ENCODE results near the gene VRK2. TPM values are rescaled to one million over a fixed set of nuclear protein-coding genes. Genes with fewer than 3 reads are reported as not detected.
A peak's percentile ranks its signal among the peaks of the same experiment; 100 is the strongest.
"Not testable (repeated sequence)": the region's sequence is repeated elsewhere in the genome, so short reads cannot be mapped to it uniquely, and the experiment has no call there.

VRK2 gene
- total RNA-seq, 1 donor from 2014 or later = 27.3 TPM

GRCh38 chr2:58138396-58139030 is 91.9 kb downstream of the VRK2 start:
- Histone ChIP-seq H3K4me3 (ENCODE audit: low read depth, low read length) (no peak overlapping the region), H3K36me3 (ENCODE audit: control insufficient read depth, insufficient read depth, low read length) (no peaks in the 10 kb centered on the region), H3K27me3 (ENCODE audit: control insufficient read depth, insufficient read depth, low read length) (no peaks in the 10 kb centered on the region)
- no peak for TF ChIP-seq CTCF (IDR thresholded peaks at IDR 0.05; ENCODE audit: insufficient read depth, low read length, poor library complexity, severe bottlenecking)
- no peak for DNase-seq (ENCODE audit: low read depth)

- Histone ChIP-seq H3K36me3 (ENCODE audit: control insufficient read depth, insufficient read depth, low read length) (no peaks in the 10 kb centered on the region), H3K4me3 (ENCODE audit: low read depth, low read length) (no peak overlapping the region), H3K27me3 (ENCODE audit: control insufficient read depth, insufficient read depth, low read length) (no peaks in the 10 kb centered on the region)
- TF ChIP-seq CTCF (IDR thresholded peaks at IDR 0.05; ENCODE audit: insufficient read depth, low read length, poor library complexity, severe bottlenecking) = no peak
- DNase-seq (ENCODE audit: low read depth) = no peak
Observed at GRCh38 chr2:58140508-58141072, 94.0 kb downstream of the VRK2 start.

DNA sequence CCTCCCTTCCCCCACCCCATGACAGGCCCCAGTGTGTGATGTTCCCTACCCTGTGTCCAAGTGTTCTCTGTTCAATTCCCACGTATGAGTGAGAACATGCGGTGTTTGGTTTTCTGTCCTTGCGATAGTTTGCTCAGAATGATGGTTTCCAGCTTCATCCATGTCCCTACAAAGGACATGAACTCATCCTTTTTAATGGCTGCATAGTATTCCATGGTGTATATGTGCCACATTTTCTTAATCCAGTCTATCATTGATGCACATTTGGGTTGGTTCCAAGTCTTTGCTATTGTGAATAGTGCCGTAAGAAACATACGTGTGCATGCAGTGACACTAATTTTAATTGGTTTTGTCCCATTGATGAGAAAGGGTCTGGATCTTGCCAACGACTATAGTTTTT is 99.2 kb downstream of the VRK2 start:
- not testable (repeated sequence) for H3K4me3 ChIP-seq (ENCODE audit: low read depth, low read length); H3K36me3 ChIP-seq (ENCODE audit: control insufficient read depth, insufficient read depth, low read length); DNase-seq (ENCODE audit: low read depth); H3K27me3 ChIP-seq (ENCODE audit: control insufficient read depth, insufficient read depth, low read length)

GRCh38 chr2:58146707-58147106 is 100.1 kb downstream of the VRK2 start:
- peak; percentile 29 for DNase-seq (ENCODE audit: low read depth)
- no peaks in the 10 kb centered on the region for H3K36me3 ChIP-seq (ENCODE audit: control insufficient read depth, insufficient read depth, low read length)
- H3K4me3 ChIP-seq (ENCODE audit: low read depth, low read length) = no peak overlapping the region
- TF ChIP-seq CTCF (IDR thresholded peaks at IDR 0.05; ENCODE audit: insufficient read depth, low read length, poor library complexity, severe bottlenecking) = no peak
- no peaks in the 10 kb centered on the region for H3K27me3 ChIP-seq (ENCODE audit: control insufficient read depth, insufficient read depth, low read length)

GRCh38 chr2:58155160-58155778 is 108.7 kb downstream of the VRK2 start:
- no peak for TF ChIP-seq CTCF (IDR thresholded peaks at IDR 0.05; ENCODE audit: insufficient read depth, low read length, poor library complexity, severe bottlenecking)
- Histone ChIP-seq H3K36me3 (ENCODE audit: control insufficient read depth, insufficient read depth, low read length) (no peaks in the 10 kb centered on the region), H3K27me3 (ENCODE audit: control insufficient read depth, insufficient read depth, low read length) (no peaks in the 10 kb centered on the region), H3K4me3 (ENCODE audit: low read depth, low read length) (no peak overlapping the region)
- no peak for DNase-seq (ENCODE audit: low read depth)

- no peaks in the 10 kb centered on the region for H3K27me3 ChIP-seq (ENCODE audit: control insufficient read depth, insufficient read depth, low read length)
Observed at GRCh38 chr2:58156780-58157179, 110.2 kb downstream of the VRK2 start.

More at GRCh38 chr2:58156780-58157179, 110.2 kb downstream of the VRK2 start:
- DNase-seq (ENCODE audit: low read depth) = no peak
- no peaks in the 10 kb centered on the region for H3K36me3 ChIP-seq (ENCODE audit: control insufficient read depth, insufficient read depth, low read length)
- TF ChIP-seq CTCF (IDR thresholded peaks at IDR 0.05; ENCODE audit: insufficient read depth, low read length, poor library complexity, severe bottlenecking) = no peak
- no peak overlapping the region for H3K4me3 ChIP-seq (ENCODE audit: low read depth, low read length)

All from kidney epithelial cell (primary cell).